GM18526 (cell line): ENCODE measurements around the gene OPCML.

Source experiments
- POLR2A ChIP-seq: IDR thresholded peaks from 3 replicates; pipeline ENCODE4 v1.6.1; 2011; ENCODE audit not compliant: insufficient read length; ENCODE audit errors: extremely low read depth

Gene OPCML

DNA sequence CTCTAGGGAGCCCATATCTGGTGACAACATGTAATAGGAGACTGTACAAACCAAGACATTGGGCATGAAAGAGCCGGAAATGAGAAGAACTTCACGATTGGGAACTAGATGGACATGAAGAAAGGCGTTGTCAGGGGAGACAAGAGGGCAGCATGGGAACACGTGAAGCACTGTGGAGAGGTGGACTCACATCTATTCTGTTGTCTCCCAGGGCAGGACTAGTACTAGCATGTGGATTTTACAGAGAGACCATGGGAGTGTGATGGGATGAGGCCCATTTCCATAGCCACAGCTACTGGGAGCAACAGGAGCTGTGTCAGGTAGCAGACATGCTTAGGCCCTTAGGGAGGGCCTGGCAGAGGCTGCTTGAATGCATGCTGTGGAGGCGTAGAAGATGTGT, 333.9 kb downstream of the OPCML start:
- no peak for TF ChIP-seq POLR2A

DNA sequence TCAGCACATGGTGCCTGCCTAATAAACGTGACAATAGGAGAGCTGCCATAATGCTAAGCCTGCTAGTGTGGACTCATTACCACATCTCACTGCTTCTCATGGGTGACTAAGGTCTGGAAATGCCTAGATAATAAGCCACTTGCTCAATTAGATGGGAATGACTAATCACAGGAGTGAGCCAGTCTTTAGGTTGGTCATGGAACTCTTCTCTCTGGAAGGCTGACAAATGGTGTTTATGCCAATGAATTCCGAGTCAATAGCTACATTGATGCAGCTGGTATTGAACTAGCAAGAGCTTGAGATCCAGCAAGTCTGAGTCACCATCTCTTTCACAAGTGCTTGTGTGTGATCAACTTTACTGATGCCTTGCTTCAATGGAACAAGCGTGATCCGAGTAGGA, 334.9 kb downstream of the OPCML start:
- no peak for TF ChIP-seq POLR2A

DNA sequence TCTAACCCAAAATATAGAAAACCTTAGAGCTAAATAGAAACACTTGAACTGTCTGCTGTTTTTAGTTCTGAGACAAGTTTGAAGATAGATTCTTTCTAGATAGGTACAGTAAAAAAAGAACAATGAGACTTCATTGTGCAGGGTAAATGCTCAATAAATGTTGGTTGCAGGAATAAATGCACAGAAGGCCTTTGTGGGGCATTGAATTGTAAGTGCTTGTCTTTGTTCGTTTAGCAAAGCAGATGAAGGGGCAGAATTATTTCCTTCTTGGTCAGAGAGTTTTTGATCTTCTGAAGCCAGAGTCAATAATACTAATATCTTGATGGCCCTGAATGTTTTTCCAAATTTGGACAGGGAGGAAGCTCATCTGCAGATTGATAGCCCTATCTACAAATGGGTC, 340.4 kb downstream of the OPCML start:
- no peak for TF ChIP-seq POLR2A

DNA sequence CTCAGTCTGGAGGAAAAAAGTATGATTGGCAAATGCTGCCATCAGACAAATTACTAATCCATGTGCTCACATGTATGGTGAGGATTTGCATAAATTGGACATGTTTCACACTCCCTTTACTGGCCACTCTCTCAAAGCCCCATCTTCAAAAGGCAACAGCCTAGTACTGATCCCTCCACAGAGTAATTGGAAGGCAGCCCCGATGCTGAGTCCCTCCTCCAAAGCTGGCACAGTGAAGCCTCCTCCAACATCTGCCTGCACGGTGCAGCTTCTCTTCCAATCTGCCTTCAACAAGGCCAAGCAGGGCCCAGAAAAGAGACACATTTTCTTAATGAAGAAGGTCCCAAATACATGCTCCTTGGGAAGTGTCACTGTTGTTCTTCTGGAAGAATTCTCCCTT, 350.6 kb downstream of the OPCML start:
- TF ChIP-seq POLR2A = no peak

DNA sequence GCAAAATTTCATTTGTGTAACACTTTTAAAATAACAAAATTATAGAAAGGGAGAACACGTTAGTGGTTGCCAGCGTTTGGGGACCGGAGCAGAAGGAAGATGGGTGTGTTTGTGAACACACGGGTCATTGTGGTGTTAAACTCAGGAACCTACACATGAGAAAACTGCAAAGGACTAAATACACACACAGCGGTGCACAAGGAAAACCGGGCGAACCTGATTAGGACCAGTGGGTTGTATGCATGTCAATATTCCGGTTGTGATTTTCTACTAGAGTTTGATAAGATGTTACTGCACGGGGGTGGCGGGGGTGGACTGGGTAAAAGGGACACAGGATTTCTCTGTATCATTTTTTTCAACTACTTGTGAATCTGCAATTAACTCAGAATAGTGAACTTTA, 351.2 kb downstream of the OPCML start:
- TF ChIP-seq POLR2A = no peak

DNA sequence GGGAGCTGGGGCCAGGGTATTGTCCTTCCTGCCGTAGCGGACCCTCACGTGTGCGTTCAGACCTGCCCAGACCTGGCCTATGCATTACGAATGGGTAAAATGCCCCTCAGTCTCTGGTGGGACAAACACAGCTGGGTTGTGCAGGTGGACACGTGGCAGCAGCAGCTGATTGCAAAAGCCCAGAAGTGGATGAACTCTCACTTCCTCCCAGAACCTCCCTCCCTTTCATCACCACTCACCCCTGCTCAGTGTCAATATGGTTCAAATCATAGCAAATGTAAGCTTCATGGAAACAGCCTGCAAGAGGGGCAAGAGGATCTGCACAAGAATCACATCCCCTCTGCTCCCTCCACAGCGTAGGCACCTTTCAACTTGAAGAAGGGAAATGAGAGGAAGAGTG, 352.1 kb downstream of the OPCML start:
- TF ChIP-seq POLR2A = no peak

DNA sequence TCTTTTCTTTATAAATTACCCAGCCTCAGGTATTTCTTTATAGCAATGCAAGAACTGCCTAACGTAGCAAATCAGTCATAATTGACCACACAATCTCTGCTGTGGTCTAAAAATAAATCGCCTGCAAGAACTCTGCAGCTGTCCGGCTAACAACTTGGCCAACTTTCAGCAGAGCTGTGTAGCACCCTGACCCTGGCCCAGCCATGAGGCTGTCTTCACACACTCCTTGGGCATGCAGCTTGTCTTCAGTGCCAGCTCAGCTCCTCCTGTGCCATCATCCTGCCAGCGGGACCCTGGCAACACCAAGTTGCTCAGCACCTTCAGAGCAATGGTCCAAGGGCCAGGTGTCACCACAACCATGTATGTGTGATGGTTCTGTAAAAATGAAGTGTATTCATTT, 355.6 kb downstream of the OPCML start:
- no peak for TF ChIP-seq POLR2A

DNA sequence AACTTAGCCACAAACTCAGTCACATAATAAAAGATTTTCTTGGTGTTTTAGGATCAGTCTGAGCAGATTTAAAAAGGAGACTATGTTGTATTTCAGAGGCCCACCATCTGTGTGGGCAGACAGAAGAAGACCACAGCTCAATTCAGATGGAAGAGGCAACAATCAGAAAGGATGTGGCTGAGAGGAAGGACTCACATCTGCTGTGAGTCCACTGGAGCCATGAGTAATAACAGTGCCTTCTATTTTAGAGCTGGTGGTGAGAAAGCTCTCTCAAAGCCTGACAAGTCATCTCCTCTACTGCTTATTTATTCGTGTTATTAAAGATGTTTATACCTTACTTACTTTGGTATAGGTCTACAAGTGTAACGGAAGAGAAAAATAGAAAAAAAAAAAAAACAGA, 357.2 kb downstream of the OPCML start:
- TF ChIP-seq POLR2A = no peak

DNA sequence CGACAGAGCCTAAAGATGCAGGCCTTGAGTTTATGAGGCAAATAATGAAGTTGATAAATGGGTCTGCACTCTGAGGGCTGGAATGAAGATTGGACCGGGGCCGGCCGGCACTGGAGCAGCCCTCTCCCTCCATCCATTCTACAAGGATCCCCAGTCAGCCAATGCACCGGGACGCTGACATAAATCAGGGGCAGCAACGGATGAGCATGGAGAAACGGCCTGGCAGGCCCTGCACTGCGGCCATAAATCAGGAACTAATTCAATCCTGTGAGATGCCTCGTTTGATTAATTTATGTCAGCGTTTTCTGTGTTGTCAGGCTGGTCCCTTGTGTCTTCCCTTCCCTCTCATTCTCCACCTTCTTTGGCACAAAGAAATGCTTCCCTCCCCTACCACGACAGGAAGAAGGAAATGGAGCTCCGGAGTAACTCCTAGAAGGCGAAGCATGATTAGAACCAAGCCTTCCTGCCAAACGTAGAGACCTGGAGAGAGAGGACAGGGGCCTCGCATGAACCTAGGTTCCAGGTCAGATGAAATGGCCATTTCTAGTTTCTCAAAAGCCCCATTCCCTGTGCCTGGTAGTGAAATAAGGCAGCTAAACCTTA, 358.4 kb downstream of the OPCML start:
- TF ChIP-seq POLR2A = no peak

DNA sequence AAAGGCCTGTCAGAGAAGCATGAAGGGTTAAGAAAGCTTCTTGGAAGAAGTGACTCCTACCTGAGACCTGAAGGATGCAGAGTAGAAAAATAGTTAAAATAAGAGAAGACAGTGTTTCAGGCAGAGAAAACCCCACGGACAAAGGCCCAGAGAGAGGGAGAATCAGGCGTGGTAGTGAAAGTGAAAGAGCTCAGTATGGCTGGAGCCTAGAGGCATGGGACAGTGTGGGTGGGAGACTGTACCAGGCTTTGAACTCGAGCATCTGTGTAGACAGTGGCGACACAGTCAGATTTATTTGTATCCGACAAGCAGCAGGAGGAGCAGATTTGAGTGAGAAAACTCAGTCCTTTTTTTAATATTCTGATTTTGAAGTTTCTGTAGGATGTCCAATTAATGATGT, 360.0 kb downstream of the OPCML start:
- TF ChIP-seq POLR2A = no peak

DNA sequence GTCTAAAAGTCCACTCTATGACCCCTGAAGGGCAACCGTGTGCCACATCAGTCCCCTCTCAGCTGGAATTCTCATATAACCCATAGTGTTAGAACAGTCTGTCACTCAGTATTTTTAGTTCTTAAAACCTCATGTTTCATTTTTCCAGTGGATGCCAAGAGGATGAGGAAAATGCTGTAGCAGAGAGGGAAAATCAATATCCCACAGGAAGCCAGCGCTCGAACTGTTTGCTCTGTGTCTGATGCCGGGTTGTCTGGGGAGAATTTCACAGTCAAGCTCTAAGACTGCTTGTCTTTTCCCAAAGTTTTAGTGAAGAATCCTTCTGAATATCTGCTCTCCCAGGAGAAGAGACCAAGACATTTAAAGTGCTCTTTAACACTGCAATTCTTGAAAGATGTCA, 360.9 kb downstream of the OPCML start:
- no peak for TF ChIP-seq POLR2A

DNA sequence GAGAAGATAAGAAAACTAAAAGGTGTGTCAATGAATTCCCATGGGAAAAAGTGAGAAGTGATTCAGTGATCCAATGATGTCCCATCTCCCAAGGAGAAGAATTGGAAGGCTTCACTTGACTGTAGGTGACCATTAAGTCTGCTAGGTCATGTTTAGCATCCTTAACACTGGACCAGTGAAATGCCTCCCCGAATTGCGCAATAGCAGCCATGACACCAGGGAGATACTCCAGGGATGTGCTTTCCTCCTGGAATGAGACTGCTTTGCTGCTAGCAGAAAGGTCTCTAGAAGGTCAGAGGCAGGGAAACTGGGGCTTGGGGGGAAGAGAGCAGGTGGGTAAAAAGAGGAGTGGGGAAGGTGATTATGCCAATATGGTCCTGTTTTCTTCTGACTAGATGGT, 364.3 kb downstream of the OPCML start:
- no peak for TF ChIP-seq POLR2A

DNA sequence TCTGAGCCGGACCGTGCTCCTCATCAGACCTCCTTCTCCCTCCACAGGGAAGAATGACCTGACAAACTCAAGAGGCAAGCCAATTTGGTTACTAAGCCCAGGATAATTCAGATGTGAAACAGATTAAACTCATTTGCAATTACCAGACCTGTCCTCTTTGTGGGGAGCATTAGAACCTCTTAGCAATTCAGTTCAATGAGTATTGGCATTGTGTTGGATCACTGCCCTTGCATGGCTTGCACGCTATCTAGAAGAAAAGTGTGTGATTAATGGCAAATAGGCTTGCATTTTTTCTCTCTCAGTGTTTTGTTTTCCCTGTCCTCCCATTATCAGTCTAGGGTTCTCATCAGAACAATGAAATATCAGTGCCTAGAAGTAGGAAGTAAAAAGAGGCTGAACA, 365.6 kb downstream of the OPCML start:
- TF ChIP-seq POLR2A = no peak

DNA sequence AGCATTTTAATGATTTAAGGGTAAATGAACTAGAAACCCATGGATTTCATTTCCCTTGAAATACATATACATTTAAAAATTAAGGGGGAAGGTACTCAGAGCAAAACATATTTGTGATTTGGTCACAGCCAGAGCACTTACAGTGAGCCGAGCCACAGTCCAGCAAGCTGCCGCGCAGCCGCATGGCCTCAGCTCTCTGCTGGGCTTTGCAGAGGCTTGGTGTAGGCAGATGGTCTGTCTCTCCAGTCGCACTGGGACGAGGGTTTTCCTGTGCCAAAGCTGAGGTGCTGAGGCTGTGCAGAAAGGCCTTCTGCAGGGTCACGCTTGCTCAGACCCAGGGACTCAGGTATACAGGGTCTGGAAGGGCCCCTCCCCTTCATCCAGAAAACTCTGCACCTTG, 367.3 kb downstream of the OPCML start:
- no peak for TF ChIP-seq POLR2A

DNA sequence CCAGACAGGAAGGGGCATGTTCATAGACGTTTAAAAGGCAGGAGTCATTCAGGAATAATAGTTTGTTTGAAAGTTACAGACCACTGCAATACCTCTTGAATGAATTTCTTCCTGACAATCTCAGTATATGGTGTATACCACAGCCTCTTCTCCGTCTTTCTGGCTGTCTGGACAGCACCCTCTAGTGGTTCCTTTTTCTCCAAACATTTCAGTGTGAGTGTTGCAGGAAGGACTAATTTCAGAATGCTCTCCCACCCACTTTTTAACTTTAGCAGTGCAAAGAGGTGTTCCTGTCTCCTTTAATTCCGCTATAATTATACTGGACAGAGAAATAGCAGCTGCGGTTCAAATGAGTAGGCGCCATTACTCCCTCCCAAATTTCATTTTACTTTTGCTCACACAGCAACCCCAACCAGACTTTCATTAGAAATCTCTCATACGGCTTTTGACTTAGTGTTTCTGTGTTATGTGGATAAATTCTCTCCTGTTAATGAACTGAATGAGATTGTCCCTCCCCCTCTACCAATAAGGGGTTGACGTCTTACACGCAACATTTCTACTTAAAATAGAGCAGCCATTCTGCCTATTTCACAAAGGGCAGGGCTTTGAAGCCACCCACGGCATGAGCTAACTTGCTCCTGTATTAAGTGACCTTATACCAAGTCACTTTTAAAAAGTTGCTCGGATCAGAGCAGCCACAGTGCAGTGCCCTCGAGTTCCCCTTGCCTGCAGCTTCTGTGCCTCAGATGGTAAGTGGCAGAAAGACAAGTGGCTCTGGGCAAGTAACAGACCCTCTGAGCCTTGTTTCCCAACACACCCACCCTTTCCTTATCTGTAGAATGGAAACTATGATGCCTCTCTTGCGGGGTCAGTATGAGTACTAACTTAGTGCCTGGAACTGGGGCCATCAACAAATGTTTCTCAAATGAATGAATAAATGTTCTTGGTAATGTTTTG, 368.6 kb downstream of the OPCML start:
- no peak for TF ChIP-seq POLR2A

DNA sequence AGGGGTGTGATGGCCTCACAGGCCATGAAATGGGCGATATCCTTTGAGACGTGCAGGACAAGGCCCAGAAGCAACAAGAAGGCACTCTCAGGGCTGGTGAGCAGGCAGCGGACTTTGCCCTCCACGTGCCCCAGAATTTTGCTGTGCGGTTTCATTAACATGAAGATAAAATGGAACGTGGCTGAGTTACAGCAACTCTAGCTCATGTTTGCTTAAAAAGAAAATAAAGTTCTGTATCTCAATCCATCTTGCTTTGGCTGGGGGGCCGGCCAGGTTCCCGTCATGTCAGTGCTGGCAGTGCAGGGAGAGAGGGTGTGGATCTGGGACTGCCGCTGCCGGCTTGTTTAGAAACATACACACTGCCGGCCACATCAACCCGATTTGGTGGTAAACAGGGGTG, 370.1 kb downstream of the OPCML start:
- no peak for TF ChIP-seq POLR2A

DNA sequence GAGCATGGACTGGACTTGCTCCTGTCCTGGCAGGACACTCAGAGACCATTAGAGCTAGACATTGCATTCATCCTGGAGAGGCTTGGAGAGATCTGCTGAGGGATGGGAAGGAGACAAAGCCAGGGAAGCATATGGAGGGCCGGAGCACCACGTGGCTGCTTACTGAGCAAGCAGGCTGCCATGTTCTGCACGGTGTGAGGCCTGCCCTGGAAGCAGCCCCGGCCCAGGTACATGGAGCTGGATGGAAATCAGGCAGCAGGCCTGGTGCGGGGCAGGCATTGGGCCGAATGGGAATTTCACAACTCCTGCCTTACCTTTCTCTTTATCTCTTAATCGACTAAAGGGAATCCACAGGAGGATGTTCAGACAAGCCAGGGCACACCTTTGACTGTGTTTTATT, 371.5 kb downstream of the OPCML start:
- no peak for TF ChIP-seq POLR2A
